22Rv1 (cell line): ENCODE results near the gene RWDD3.

Experiments used
- CTCF ChIP-seq: fragments of 450-650 bp; IDR thresholded peaks from 2 replicates; pipeline ENCODE4 v1.5.1; 2017; ENCODE audit warnings: mild to moderate bottlenecking
- ZFX ChIP-seq: fragments of 450-650 bp; IDR thresholded peaks from 2 replicates; pipeline ENCODE4 v1.6.1; 2017; ENCODE audit warnings: antibody characterized with exemption, borderline replicate concordance

GRCh38 chr1:95208876-95209275, 25.1 kb upstream of the RWDD3 start:
- TF ChIP-seq CTCF (no peak), ZFX (no peak)
